ENCODE data around the gene SLITRK2.
A peak's percentile ranks its signal among the peaks of the same experiment; 100 is the strongest.

Gene SLITRK2

DNA sequence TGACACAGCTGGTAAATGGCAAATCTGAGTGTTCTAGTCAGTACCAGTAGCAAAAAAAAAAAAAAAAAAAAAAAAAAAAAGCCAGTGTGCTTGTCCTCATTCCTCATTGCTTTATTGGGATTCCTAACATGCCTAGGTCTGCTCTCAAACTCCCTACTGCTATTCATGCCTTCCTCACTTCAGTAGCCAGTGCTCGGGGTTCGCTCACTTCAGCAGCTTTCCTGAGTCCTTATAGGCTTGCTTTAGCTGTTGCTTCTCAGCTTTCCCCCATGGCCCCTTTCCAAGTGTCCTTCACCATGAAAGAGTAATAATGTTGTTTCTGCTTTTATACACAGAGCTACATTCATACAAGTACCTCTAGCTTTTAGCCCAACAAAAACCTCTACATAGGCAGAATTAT, 30.8 kb downstream of the SLITRK2 start:
- no peak for TF ChIP-seq SPI1 (IDR thresholded peaks at IDR 0.05; ENCODE audit: low read depth, low read length)
- no peak for TF ChIP-seq TAF1 (IDR thresholded peaks at IDR 0.05; ENCODE audit: low read depth, low read length)
- TF ChIP-seq POLR2AphosphoS5 (IDR thresholded peaks at IDR 0.05; ENCODE audit: low read depth, low read length): no peak
- TF ChIP-seq PAX5 (IDR thresholded peaks at IDR 0.05; ENCODE audit: insufficient read depth, low read length, severe bottlenecking): no peak
- DNase-seq (ENCODE audit: insufficient read length, low spot score): no peak
- no peak for FAIRE-seq

DNA sequence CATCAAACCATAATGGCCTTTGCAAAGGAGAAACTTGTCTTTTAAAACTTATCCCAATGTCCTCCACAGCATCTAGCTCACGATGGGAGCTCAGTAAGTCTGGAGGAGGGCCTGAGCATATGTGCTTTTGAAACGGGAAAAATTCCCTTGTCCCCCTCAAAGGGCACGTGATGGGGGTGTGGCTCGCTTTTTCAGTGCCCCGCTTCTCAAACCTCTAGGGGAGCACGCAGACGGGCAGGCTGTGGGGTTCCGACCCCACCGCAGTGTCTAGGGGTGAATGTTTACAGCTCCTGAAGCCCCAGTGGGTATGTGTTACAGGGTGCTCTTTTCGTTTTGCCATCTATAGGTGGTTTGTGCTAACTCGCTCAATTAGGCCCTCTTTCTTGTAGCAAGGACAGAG, 31.2 kb downstream of the SLITRK2 start:
- no peak for FAIRE-seq
- TF ChIP-seq SPI1 (IDR thresholded peaks at IDR 0.05; ENCODE audit: low read depth, low read length) (no peak), POLR2AphosphoS5 (IDR thresholded peaks at IDR 0.05; ENCODE audit: low read depth, low read length) (no peak), POLR2A (IDR thresholded peaks at IDR 0.05; ENCODE audit: low read depth, low read length) (no peak), TAF1 (IDR thresholded peaks at IDR 0.05; ENCODE audit: low read depth, low read length) (no peak), PAX5 (IDR thresholded peaks at IDR 0.05; ENCODE audit: insufficient read depth, low read length, severe bottlenecking) (no peak), POU2F2 (IDR thresholded peaks at IDR 0.05; ENCODE audit: low read depth, low read length) (no peak)
- DNase-seq (ENCODE audit: insufficient read length, low spot score): no peak

- FAIRE-seq: peak; percentile 35
- TF ChIP-seq PAX5 (IDR thresholded peaks at IDR 0.05; ENCODE audit: insufficient read depth, low read length, severe bottlenecking): no peak
- no peak for TF ChIP-seq POU2F2 (IDR thresholded peaks at IDR 0.05; ENCODE audit: low read depth, low read length)
- no peak for DNase-seq (ENCODE audit: insufficient read length, low spot score)
These were observed 35.6 kb downstream of the SLITRK2 start for GRCh38 chrX:145853181-145853580.

DNA sequence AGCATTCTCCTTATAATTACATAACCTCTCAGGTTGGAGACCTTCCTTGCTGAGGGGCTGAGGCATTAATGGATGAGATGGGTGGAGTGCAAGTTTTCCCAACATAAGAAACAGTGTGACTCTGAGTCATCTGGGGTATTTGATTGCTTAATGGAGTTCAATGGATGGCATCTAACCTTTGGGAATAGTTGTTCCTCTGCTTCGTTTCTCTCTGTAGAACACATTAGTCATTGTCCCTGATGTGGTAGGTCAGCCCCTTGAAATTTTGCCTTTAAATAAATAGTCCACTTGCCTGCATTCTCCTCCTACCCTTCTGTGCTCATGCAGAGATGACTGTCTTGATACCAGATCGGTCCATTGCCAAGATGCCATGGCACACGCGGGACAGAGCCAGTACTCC, 38.6 kb downstream of the SLITRK2 start:
- no peak for FAIRE-seq
- DNase-seq (ENCODE audit: insufficient read length, low spot score): no peak
- no peak for TF ChIP-seq POLR2A (IDR thresholded peaks at IDR 0.05; ENCODE audit: low read depth, low read length)
- TF ChIP-seq SPI1 (IDR thresholded peaks at IDR 0.05; ENCODE audit: low read depth, low read length): no peak
- TF ChIP-seq POLR2AphosphoS5 (IDR thresholded peaks at IDR 0.05; ENCODE audit: low read depth, low read length): no peak

- TF ChIP-seq POU2F2 (IDR thresholded peaks at IDR 0.05; ENCODE audit: low read depth, low read length): no peak
- TF ChIP-seq TAF1 (IDR thresholded peaks at IDR 0.05; ENCODE audit: low read depth, low read length): no peak
- no peak for TF ChIP-seq PAX5 (IDR thresholded peaks at IDR 0.05; ENCODE audit: insufficient read depth, low read length, severe bottlenecking)
- no peak for TF ChIP-seq POLR2AphosphoS5 (IDR thresholded peaks at IDR 0.05; ENCODE audit: low read depth, low read length)
- no peak for FAIRE-seq
These were observed 44.2 kb downstream of the SLITRK2 start for GRCh38 chrX:145861818-145862217.

GRCh38 chrX:145865082-145865481, 47.5 kb downstream of the SLITRK2 start:
- no peak for FAIRE-seq
- DNase-seq (ENCODE audit: insufficient read length, low spot score): no peak
- TF ChIP-seq POLR2A (IDR thresholded peaks at IDR 0.05; ENCODE audit: low read depth, low read length) (no peak), POLR2AphosphoS5 (IDR thresholded peaks at IDR 0.05; ENCODE audit: low read depth, low read length) (no peak), SPI1 (IDR thresholded peaks at IDR 0.05; ENCODE audit: low read depth, low read length) (no peak), POU2F2 (IDR thresholded peaks at IDR 0.05; ENCODE audit: low read depth, low read length) (no peak), PAX5 (IDR thresholded peaks at IDR 0.05; ENCODE audit: insufficient read depth, low read length, severe bottlenecking) (no peak), TAF1 (IDR thresholded peaks at IDR 0.05; ENCODE audit: low read depth, low read length) (no peak)

More at GRCh38 chrX:145861818-145862217, 44.2 kb downstream of the SLITRK2 start:
- DNase-seq (ENCODE audit: insufficient read length, low spot score): no peak
